Right lobe of liver (tissue), 6 donors: ENCODE results near the gene KLF13. TPM values are rescaled to one million over a fixed set of nuclear protein-coding genes. Genes with fewer than 3 reads are reported as not detected.
A peak's percentile ranks its signal among the peaks of the same experiment; 100 is the strongest.

Experiments used
- ATAC-seq, 4 donors: fragments of 200-7000 bp; cut with Tn5 transposase; one replicate each; pipeline ENCODE4 v1.9.1; 2020; ENCODE audit warnings: mild to moderate bottlenecking in 4 of 4, moderate library complexity in 4 of 4
- DNase-seq, 3 donors: peaks; one replicate each; pipeline ENCODE4 v3.0.0-alpha.2; 2020
- H3K27ac ChIP-seq, 3 donors: fragments of 200-600 bp; one replicate each; pipeline ENCODE4 v1.8.0; 2022
- H3K27me3 ChIP-seq, 2 donors: fragments of 200-600 bp; one replicate each; pipeline ENCODE4 v1.8.0; 2022
- H3K36me3 ChIP-seq, 4 donors: fragments of 200-600 bp; sonication (generic) in 1 of 4; one replicate each; pipeline versions ENCODE4 v1.5.1 to v1.8.0; 2017 to 2022; ENCODE audit warnings: control low read depth in 1 of 4
- H3K4me1 ChIP-seq, 4 donors: fragments of 200-600 bp; sonication (generic) in 1 of 4; one replicate each; pipeline versions ENCODE4 v1.5.1 to v1.8.0; 2017 to 2022; ENCODE audit warnings: control low read depth in 1 of 4
- H3K4me3 ChIP-seq, 3 donors: fragments of 200-600 bp; one replicate each; pipeline ENCODE4 v1.8.0; 2022
- H3K9me3 ChIP-seq, 4 donors: fragments of 200-600 bp; sonication (generic) in 1 of 4; one replicate each; pipeline versions ENCODE4 v1.5.1 to v1.8.0; 2017 to 2022; ENCODE audit warnings: control low read depth in 1 of 4
- POLR2A ChIP-seq: fragments of 450-650 bp; IDR thresholded peaks from one replicate; pipeline ENCODE4 v1.6.1; 2017; ENCODE audit warnings: antibody characterized with exemption, mild to moderate bottlenecking
- WGBS: methylation state at CpG from one replicate; pipeline ENCODE4 v1.1.6; 2018; ENCODE audit warnings: low coverage, low lambda C conversion rate; ENCODE audit not compliant: insufficient coverage; ENCODE audit errors: missing lambda C conversion rate; 5-methylcytosine and 5-hydroxymethylcytosine counted together
- intact Hi-C, 2 donors: fragments of 100-400 bp; cut with DNase I; formaldehyde crosslinking; loops; one replicate each; pipeline versions ENCODE4 v1.11.2 to v1.14.1; 2022
- total RNA-seq, 6 experiments: library from RNA; depleted of rRNA in 2 of 6; stranded (reverse); fragments of >200 nt in 2 of 6; fragmentation: NEBNext Ultra II Directional in 3 of 6; extraction: Animal tissue kit (Norgen Biotek cat#: 25700) in 3 of 6; gene quantifications; one replicate each; pipeline versions ENCODE4 v1.1.0 to v1.2.4, GENCODE V29; 2016 to 2023
- TF ChIP-seq, protein P1 (sequence below), 4 donors: fragments of 200-600 bp in 3 of 4; fragments of 450-650 bp in 1 of 4; IDR thresholded peaks; one replicate each; pipeline versions ENCODE4 v1.5.1 to v1.8.0; 2016 to 2022; ENCODE audit warnings: antibody characterized with exemption in 4 of 4, mild to moderate bottlenecking in 2 of 4
- donor health status: DM: no; HTN: yes; CAD: no.
- donor health status: DM: no; HTN: no; CAD: no.
- donor health status: DM: no; HTN: no; CAD: no.
- donor health status: DM: no; HTN: yes; CAD: no.
- donor health status: DM: no; HTN: yes; CAD: no.

The KLF13 gene
- total RNA-seq, 6 experiments from 2014 or later: 22.7 to 66.2 (median 28.5) TPM

DNA sequence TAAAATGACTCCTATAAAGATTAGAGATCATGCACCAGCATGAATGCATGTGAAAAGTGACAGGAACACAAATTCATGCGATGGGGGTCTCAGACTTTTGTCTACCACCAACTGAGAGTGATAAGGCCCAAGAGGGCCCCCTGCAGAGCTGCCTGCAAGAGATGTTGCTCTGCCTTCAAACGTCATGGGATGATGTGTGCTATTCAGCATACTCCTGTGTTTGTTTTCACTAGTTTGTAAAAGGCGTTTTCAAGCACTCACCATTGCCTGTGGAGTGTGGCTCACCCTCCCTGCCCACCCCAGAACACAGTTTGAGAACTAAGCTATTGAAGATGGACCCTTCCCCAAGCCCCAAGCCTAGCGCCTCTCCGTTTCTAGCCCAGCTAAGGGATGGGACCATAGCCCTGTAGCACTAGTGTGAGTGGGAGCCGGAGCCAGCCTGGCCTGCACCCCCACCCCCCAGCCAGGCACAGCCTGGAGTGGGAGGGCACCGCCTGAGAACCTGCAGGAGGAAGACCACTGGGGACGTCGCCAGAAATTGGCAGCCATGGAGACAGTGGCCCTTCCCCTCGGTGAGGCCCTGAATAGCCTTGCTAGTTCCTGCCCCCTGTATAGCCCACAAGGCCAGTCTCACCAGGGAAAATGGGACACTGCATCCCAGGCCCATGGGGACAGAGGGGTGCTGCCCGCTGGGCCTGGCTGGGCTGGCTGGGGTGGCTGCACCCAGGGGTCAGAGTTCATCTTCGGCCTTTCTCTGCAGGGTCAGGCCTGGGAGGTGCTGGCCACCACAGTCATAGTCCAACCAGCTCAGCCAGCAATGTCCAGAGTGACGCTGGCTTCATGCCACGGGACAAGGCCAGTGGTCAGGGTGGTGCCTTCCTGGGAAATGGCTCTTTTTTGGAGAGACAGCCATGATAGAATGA is 22.6 kb upstream of the KLF13 start:
- Histone ChIP-seq H3K4me1 (peaks cover 0 to 41% (median 19%) of the 10 kb centered on the region in 4 donors), H3K27me3 (no peaks in the 10 kb centered on the region), H3K36me3 (no peaks in the 10 kb centered on the region), H3K4me3 (no peak overlapping the region), H3K9me3 (no peaks in the 10 kb centered on the region), H3K27ac (peak overlapping the region; percentile 51 to 86 (median 60))
- peak; percentile 84 to 96 (median 94) for DNase-seq
- WGBS: 48% methylated on average over 7 of the region's 14 CpGs
- TF ChIP-seq POLR2A: no peak
- TF ChIP-seq, protein P1, sequence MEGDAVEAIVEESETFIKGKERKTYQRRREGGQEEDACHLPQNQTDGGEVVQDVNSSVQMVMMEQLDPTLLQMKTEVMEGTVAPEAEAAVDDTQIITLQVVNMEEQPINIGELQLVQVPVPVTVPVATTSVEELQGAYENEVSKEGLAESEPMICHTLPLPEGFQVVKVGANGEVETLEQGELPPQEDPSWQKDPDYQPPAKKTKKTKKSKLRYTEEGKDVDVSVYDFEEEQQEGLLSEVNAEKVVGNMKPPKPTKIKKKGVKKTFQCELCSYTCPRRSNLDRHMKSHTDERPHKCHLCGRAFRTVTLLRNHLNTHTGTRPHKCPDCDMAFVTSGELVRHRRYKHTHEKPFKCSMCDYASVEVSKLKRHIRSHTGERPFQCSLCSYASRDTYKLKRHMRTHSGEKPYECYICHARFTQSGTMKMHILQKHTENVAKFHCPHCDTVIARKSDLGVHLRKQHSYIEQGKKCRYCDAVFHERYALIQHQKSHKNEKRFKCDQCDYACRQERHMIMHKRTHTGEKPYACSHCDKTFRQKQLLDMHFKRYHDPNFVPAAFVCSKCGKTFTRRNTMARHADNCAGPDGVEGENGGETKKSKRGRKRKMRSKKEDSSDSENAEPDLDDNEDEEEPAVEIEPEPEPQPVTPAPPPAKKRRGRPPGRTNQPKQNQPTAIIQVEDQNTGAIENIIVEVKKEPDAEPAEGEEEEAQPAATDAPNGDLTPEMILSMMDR (IDR thresholded peaks at IDR 0.05): no peak
- peak; percentile 86 to 90 (median 90) for ATAC-seq
- intact Hi-C loops: no loop called here

DNA sequence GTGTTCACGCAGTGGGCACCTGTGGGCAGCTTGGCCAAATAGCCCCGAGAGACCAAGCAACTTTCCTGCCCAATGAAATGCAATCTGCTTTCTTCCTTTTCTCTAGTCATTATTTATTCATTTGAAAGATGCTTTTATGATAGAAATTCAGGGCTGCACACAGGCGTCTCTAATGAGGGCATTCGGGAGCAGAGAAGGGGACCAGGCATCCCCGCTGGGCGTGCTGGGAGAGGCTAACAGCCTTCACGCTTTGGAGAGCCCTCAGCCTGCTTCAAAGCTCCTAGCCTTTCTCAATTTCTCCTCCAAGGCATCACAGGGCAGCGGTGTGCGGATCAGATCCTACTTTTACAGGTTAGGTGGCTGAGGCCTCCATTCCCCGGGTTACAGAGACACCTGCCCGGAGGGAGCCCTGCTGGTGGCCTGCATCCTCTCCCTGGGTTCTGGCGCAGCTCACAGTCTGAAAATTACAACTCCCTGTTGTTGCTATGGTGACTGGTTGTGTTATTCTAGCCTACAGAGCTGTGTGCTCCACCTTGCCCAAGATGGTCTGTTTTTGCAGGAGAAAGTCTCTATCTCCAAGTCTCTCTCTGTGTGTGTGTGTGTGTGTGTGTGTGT is 21.8 kb upstream of the KLF13 start:
- Histone ChIP-seq H3K36me3 (no peaks in the 10 kb centered on the region), H3K27me3 (no peaks in the 10 kb centered on the region), H3K4me1 (peaks cover 0 to 38% (median 17%) of the 10 kb centered on the region in 4 donors), H3K9me3 (no peaks in the 10 kb centered on the region), H3K27ac (peak overlapping the region in 1 of 3 donors; percentile 86), H3K4me3 (no peak overlapping the region)
- WGBS: 100% methylated on average over 1 of the region's 12 CpGs
- ATAC-seq (peak in 1 of 4 donors; percentile 20), DNase-seq (no peak)
- intact Hi-C loops: no loop called here
- TF ChIP-seq, protein P1 (IDR thresholded peaks at IDR 0.05): no peak
- no peak for TF ChIP-seq POLR2A

DNA sequence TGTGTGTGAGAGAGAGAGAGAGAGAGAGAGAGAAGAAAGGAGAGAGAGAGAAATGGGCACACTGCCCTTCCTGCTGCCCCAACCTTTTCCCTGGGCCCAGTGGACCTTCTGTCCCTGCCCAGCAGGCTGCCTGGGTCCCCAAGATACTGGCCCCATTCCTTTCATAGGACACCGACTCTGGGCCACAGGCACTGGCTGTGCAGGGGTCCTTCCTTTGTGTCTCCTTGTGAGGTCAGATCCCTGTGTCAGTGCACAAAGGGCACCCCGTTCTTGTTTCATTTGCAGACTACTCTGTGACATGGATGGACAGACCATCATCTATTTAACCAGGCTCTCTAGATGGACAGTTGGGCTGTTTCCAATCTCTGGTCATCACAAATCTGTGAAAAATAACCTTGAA is 21.3 kb upstream of the KLF13 start:
- DNase-seq: no peak
- 100% methylated on average over 1 of the region's 2 CpGs for WGBS
- Histone ChIP-seq H3K9me3 (no peaks in the 10 kb centered on the region), H3K27me3 (no peaks in the 10 kb centered on the region), H3K27ac (no peak overlapping the region), H3K4me1 (peaks cover 0 to 33% (median 15%) of the 10 kb centered on the region in 4 donors), H3K36me3 (no peaks in the 10 kb centered on the region), H3K4me3 (no peak overlapping the region)
- TF ChIP-seq, protein P1 (IDR thresholded peaks at IDR 0.05): no peak
- TF ChIP-seq POLR2A: no peak
- intact Hi-C loops: no loop called here
- ATAC-seq: no peak

DNA sequence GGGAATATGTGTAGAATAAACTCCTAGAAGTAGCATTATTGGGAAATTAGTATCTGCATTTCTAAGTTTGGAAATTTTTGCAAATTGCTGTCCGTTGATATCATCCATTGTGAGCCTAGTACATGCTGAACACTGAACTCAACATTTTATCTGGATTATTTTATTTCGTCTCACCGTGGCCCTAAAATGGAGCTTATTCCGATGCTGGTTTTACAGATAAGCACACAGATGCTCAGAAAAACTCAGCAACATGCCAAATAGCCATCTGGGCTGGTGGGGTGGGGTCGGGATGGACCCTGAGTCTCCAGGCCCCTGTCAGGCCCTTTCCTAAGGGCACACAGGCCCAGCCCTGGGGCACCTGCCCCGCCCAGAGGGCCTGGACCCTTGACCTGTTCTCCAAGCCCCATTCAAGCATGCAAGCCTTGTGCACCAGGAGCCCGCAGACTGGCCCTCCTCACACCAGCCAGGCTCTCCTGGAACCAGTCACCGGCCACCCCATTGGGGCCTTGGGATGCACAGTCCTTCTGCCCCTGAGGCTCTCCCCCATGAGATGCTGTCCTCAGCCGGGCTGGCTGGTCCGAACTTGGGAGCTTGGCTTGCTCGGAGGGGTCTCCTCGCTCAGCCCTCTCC is 20.7 kb upstream of the KLF13 start:
- Histone ChIP-seq H3K4me1 (peaks cover 0 to 28% (median 13%) of the 10 kb centered on the region in 4 donors), H3K9me3 (no peaks in the 10 kb centered on the region), H3K4me3 (no peak overlapping the region), H3K27ac (no peak overlapping the region), H3K27me3 (no peaks in the 10 kb centered on the region), H3K36me3 (no peaks in the 10 kb centered on the region)
- intact Hi-C loops: no loop called here
- ATAC-seq: no peak
- WGBS: 91% methylated on average over 5 of the region's 12 CpGs
- TF ChIP-seq POLR2A: no peak
- TF ChIP-seq, protein P1 (IDR thresholded peaks at IDR 0.05): no peak
- peak in 1 of 3 donors; percentile 48 for DNase-seq
